HepG2 (cell line): ENCODE measurements around the gene PLCB1. TPM values are rescaled to one million over a fixed set of nuclear protein-coding genes. Genes with fewer than 3 reads are reported as not detected.

Experiments
- ATF1 ChIP-seq: IDR thresholded peaks from 2 replicates; pipeline ENCODE4 v1.6.1; 2016; ENCODE audit warnings: mild to moderate bottlenecking, control low read depth
- ERF ChIP-seq: IDR thresholded peaks from 2 replicates; pipeline ENCODE4 v1.6.1; 2018; ENCODE audit warnings: missing biosample characterization, missing genetic modification reagents
- FOXA3 ChIP-seq: IDR thresholded peaks from 2 replicates; pipeline ENCODE4 v1.6.1; 2016; ENCODE audit warnings: missing genetic modification reagents, missing compliant biosample characterization
- FOXK2 ChIP-seq: fragments of 450-650 bp; IDR thresholded peaks from 2 replicates; pipeline ENCODE4 v1.6.1; 2016
- MBNL3 ChIP-seq: fragments of 250-450 bp; sonication (Bioruptor Pico); conservative IDR thresholded peaks from 2 replicates; pipeline ENCODE4 v1.8.0; 2022; ENCODE audit warnings: mild to moderate bottlenecking, inconsistent platforms
- MIXL1 ChIP-seq: IDR thresholded peaks from 2 replicates; pipeline ENCODE4 v1.6.1; 2016
- NR2F1 ChIP-seq, 2 experiments: fragments of 450-650 bp in 1 of 2; formaldehyde crosslinking in 1 of 2; IDR thresholded peaks; 2 replicates each; pipeline versions ENCODE4 v1.5.0 to v1.6.1; 2016 to 2020; ENCODE audit warnings: mild to moderate bottlenecking in 1 of 2, missing compliant biosample characterization in 1 of 2, missing genetic modification reagents in 1 of 2, moderate library complexity in 1 of 2
- PHB2 ChIP-seq: fragments of 450-650 bp; IDR thresholded peaks from 2 replicates; pipeline ENCODE4 v1.6.1; 2018; ENCODE audit not compliant: partially characterized antibody
- SUZ12 ChIP-seq: fragments of 150-350 bp; IDR thresholded peaks from 2 replicates; pipeline ENCODE4 v1.6.1; 2014; ENCODE audit warnings: low read depth, low read length
- ZEB1 ChIP-seq: IDR thresholded peaks from 2 replicates; pipeline ENCODE4 v1.6.1; 2012; ENCODE audit warnings: mild to moderate bottlenecking, low read depth, inconsistent platforms; ENCODE audit not compliant: insufficient replicate concordance
- ZNF317 ChIP-seq: sonication (generic); formaldehyde crosslinking; IDR thresholded peaks from 2 replicates; pipeline ENCODE4 v1.5.0; 2020; ENCODE audit warnings: mild to moderate bottlenecking, missing genetic modification reagents
- polyA plus RNA-seq, 8 experiments: library from polyadenylated mRNA; depleted of rRNA in 3 of 8; stranded (reverse) in 7 of 8; unstranded in 1 of 8; fragments of >200 nt; fragmentation: Illumina TruSeq in 4 of 8; extraction: Trizol in 4 of 8; gene quantifications; 2 replicates each; pipeline versions ENCODE4 v1.2.1 to v1.2.3, GENCODE V29; 2011 to 2016; ENCODE audit warnings: low read depth in 4 of 8, missing spikeins in 1 of 8, mixed read lengths in 1 of 8; ENCODE audit not compliant: insufficient read depth in 1 of 8
- total RNA-seq, 5 experiments: library from RNA; depleted of rRNA; stranded (reverse); fragments of >200 nt; fragmentation: Illumina TruSeq; extraction: Trizol; gene quantifications; 2 replicates each; pipeline ENCODE4 v1.2.3, GENCODE V29; 2016; ENCODE audit warnings: low read depth in 1 of 5
- TF ChIP-seq, protein P1 (sequence below): sonication (generic); formaldehyde crosslinking; IDR thresholded peaks from 2 replicates; pipeline ENCODE4 v1.8.1; 2022; ENCODE audit warnings: mild to moderate bottlenecking, missing genetic modification reagents
- TF ChIP-seq, protein P2 (sequence below): sonication (generic); formaldehyde crosslinking; IDR thresholded peaks from 2 replicates; pipeline ENCODE4 v1.4.0; 2020; ENCODE audit warnings: missing genetic modification reagents, borderline replicate concordance
- TF ChIP-seq, protein P3 (sequence below), 2 experiments: sonication (generic) in 1 of 2; formaldehyde crosslinking in 1 of 2; IDR thresholded peaks; 2 replicates each; pipeline versions ENCODE4 v1.4.0 to v1.6.1; 2018 to 2020; ENCODE audit warnings: missing genetic modification reagents in 2 of 2, borderline replicate concordance in 1 of 2, low read depth in 1 of 2, mild to moderate bottlenecking in 1 of 2, missing biosample characterization in 1 of 2
- TF ChIP-seq, protein P4 (sequence below): sonication (generic); formaldehyde crosslinking; conservative IDR thresholded peaks from 2 replicates; pipeline ENCODE4 v1.4.0; 2020; ENCODE audit warnings: missing genetic modification reagents
- TF ChIP-seq, protein P5 (sequence below): IDR thresholded peaks from 2 replicates; pipeline ENCODE4 v1.6.1; 2016
- TF ChIP-seq, protein P6 (sequence below): sonication (generic); formaldehyde crosslinking; IDR thresholded peaks from 2 replicates; pipeline ENCODE4 v1.4.0; 2020; ENCODE audit warnings: low read depth, mild to moderate bottlenecking, missing genetic modification reagents

The PLCB1 gene
- total and polyA plus RNA-seq, 2 of the 13 experiments (the other 11 are each of a cell fraction or from before 2014, with no cell fraction given), result 42.4 to 55.9 TPM

DNA sequence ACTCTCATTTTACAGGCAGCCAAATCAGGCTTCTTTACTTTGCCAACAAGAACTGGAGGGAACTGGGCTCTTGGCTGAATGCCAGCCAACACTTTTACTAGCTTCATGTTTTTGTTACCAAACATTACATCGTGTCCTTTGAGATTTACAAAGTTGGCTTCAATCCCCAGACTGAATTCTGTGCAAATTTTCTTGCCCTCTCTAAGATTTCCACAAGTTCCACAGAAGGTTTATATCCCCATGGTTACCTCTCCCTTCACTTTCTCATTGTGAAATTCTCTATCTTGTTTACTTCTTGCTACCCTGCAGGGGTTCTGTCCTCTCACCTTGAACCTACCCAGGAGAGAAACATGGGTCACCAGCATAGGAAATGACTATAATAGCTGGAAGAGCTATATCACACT, 37.6 kb upstream of the PLCB1 start (continued):
- TF ChIP-seq, protein P1, sequence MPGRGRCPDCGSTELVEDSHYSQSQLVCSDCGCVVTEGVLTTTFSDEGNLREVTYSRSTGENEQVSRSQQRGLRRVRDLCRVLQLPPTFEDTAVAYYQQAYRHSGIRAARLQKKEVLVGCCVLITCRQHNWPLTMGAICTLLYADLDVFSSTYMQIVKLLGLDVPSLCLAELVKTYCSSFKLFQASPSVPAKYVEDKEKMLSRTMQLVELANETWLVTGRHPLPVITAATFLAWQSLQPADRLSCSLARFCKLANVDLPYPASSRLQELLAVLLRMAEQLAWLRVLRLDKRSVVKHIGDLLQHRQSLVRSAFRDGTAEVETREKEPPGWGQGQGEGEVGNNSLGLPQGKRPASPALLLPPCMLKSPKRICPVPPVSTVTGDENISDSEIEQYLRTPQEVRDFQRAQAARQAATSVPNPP, result no peak
- TF ChIP-seq, protein P2, sequence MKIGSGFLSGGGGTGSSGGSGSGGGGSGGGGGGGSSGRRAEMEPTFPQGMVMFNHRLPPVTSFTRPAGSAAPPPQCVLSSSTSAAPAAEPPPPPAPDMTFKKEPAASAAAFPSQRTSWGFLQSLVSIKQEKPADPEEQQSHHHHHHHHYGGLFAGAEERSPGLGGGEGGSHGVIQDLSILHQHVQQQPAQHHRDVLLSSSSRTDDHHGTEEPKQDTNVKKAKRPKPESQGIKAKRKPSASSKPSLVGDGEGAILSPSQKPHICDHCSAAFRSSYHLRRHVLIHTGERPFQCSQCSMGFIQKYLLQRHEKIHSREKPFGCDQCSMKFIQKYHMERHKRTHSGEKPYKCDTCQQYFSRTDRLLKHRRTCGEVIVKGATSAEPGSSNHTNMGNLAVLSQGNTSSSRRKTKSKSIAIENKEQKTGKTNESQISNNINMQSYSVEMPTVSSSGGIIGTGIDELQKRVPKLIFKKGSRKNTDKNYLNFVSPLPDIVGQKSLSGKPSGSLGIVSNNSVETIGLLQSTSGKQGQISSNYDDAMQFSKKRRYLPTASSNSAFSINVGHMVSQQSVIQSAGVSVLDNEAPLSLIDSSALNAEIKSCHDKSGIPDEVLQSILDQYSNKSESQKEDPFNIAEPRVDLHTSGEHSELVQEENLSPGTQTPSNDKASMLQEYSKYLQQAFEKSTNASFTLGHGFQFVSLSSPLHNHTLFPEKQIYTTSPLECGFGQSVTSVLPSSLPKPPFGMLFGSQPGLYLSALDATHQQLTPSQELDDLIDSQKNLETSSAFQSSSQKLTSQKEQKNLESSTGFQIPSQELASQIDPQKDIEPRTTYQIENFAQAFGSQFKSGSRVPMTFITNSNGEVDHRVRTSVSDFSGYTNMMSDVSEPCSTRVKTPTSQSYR (CRISPR knock-in tag), result no peak
- no peak for TF ChIP-seq MBNL3
- no peak; a peak in 1 of 4 replicates for TF ChIP-seq NR2F1 (CRISPR knock-in tag; IDR thresholded peaks at IDR 0.05)
- TF ChIP-seq, protein P3, sequence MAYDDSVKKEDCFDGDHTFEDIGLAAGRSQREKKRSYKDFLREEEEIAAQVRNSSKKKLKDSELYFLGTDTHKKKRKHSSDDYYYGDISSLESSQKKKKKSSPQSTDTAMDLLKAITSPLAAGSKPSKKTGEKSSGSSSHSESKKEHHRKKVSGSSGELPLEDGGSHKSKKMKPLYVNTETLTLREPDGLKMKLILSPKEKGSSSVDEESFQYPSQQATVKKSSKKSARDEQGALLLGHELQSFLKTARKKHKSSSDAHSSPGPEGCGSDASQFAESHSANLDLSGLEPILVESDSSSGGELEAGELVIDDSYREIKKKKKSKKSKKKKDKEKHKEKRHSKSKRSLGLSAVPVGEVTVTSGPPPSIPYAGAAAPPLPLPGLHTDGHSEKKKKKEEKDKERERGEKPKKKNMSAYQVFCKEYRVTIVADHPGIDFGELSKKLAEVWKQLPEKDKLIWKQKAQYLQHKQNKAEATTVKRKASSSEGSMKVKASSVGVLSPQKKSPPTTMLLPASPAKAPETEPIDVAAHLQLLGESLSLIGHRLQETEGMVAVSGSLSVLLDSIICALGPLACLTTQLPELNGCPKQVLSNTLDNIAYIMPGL (CRISPR knock-in tag; IDR thresholded peaks at IDR 0.05; ENCODE audit: borderline replicate concordance in 1 of 2, low read depth in 1 of 2), result no peak
- no peak for TF ChIP-seq ATF1 (CRISPR knock-in tag)
- TF ChIP-seq PHB2, result no peak
- TF ChIP-seq ERF (CRISPR knock-in tag), result no peak
- no peak for TF ChIP-seq SUZ12
- TF ChIP-seq, protein P4, sequence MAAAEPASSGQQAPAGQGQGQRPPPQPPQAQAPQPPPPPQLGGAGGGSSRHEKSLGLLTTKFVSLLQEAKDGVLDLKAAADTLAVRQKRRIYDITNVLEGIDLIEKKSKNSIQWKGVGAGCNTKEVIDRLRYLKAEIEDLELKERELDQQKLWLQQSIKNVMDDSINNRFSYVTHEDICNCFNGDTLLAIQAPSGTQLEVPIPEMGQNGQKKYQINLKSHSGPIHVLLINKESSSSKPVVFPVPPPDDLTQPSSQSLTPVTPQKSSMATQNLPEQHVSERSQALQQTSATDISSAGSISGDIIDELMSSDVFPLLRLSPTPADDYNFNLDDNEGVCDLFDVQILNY (CRISPR knock-in tag), result no peak
- TF ChIP-seq FOXA3 (CRISPR knock-in tag), result peak; percentile 66
- TF ChIP-seq MIXL1 (CRISPR knock-in tag), result 0 out of 2 replicates have a peak, but pooled peaks have one; percentile 17
- TF ChIP-seq, protein P5, sequence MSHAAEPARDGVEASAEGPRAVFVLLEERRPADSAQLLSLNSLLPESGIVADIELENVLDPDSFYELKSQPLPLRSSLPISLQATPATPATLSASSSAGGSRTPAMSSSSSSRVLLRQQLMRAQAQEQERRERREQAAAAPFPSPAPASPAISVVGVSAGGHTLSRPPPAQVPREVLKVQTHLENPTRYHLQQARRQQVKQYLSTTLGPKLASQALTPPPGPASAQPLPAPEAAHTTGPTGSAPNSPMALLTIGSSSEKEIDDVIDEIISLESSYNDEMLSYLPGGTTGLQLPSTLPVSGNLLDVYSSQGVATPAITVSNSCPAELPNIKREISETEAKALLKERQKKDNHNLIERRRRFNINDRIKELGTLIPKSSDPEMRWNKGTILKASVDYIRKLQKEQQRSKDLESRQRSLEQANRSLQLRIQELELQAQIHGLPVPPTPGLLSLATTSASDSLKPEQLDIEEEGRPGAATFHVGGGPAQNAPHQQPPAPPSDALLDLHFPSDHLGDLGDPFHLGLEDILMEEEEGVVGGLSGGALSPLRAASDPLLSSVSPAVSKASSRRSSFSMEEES (CRISPR knock-in tag), result no peak
- TF ChIP-seq FOXK2, result 0 out of 2 replicates have a peak, but pooled peaks have one; percentile 8
- TF ChIP-seq, protein P6, sequence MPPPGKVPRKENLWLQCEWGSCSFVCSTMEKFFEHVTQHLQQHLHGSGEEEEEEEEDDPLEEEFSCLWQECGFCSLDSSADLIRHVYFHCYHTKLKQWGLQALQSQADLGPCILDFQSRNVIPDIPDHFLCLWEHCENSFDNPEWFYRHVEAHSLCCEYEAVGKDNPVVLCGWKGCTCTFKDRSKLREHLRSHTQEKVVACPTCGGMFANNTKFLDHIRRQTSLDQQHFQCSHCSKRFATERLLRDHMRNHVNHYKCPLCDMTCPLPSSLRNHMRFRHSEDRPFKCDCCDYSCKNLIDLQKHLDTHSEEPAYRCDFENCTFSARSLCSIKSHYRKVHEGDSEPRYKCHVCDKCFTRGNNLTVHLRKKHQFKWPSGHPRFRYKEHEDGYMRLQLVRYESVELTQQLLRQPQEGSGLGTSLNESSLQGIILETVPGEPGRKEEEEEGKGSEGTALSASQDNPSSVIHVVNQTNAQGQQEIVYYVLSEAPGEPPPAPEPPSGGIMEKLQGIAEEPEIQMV (CRISPR knock-in tag), result no peak
- TF ChIP-seq ZEB1, result no peak
- TF ChIP-seq ZNF317 (CRISPR knock-in tag), result no peak
